ENCODE results near the gene MED12L. TPM values are rescaled to one million over a fixed set of nuclear protein-coding genes. Genes with fewer than 3 reads are reported as not detected.
A peak's percentile ranks its signal among the peaks of the same experiment; 100 is the strongest.

MED12L gene
- total RNA-seq, 1 donor from 2014 or later, result 0.49 TPM

- ATAC-seq (no peak), DNase-seq (ENCODE audit: missing footprints) (no peak)
- intact Hi-C loops (cut with DNase I), result no loop called here
These were observed 38.4 kb downstream of the MED12L start for GRCh38 chr3:151123827-151124226.

- intact Hi-C loops (cut with DNase I), result no loop called here
- DNase-seq (ENCODE audit: missing footprints) (no peak), ATAC-seq (no peak)
These were observed 39.0 kb downstream of the MED12L start for GRCh38 chr3:151124476-151124875.

GRCh38 chr3:151130428-151130827 is 45.0 kb downstream of the MED12L start:
- intact Hi-C loops (cut with DNase I), result no loop called here
- DNase-seq (ENCODE audit: missing footprints) (no peak), ATAC-seq (no peak)

- no peak for DNase-seq (ENCODE audit: missing footprints)
- intact Hi-C loops (cut with DNase I), result no loop called here
- ATAC-seq, result no peak
These were observed 47.7 kb downstream of the MED12L start for GRCh38 chr3:151133175-151133574.

- no peak for DNase-seq (ENCODE audit: missing footprints)
- intact Hi-C loops (cut with DNase I), result no loop called here
- ATAC-seq, result no peak
These were observed 48.5 kb downstream of the MED12L start for GRCh38 chr3:151133917-151134450.

GRCh38 chr3:151135541-151136337 is 50.3 kb downstream of the MED12L start:
- no peak for DNase-seq (ENCODE audit: missing footprints)
- ATAC-seq, result no peak
- intact Hi-C loops (cut with DNase I), result no loop called here

- no peak for ATAC-seq
- intact Hi-C loops (cut with DNase I), result loop anchor here (10.0 kb wide), 1 partner anchor 618 kb away; no protein-coding TSS in a partner anchor
These were observed 57.5 kb downstream of the MED12L start for GRCh38 chr3:151142929-151143328.

GRCh38 chr3:151144016-151144415 is 58.6 kb downstream of the MED12L start:
- ATAC-seq (no peak), DNase-seq (ENCODE audit: missing footprints) (no peak)
- intact Hi-C loops (cut with DNase I), result loop anchor here (10.0 kb wide), 1 partner anchor 619 kb away; no protein-coding TSS in a partner anchor

More at GRCh38 chr3:151142929-151143328, 57.5 kb downstream of the MED12L start:
- DNase-seq (ENCODE audit: missing footprints), result no peak

GRCh38 chr3:151144760-151145159 is 59.3 kb downstream of the MED12L start:
- ATAC-seq (no peak), DNase-seq (ENCODE audit: missing footprints) (no peak)
- intact Hi-C loops (cut with DNase I), result loop anchor here (5.0 to 10.0 kb wide), 2 partner anchors 217 to 620 kb away; no protein-coding TSS in a partner anchor

GRCh38 chr3:151145713-151146070 is 60.2 kb downstream of the MED12L start:
- no peak for ATAC-seq
- no peak for DNase-seq (ENCODE audit: missing footprints)
- intact Hi-C loops (cut with DNase I), result loop anchor here (1.0 to 10.0 kb wide), 4 partner anchors 218 to 621 kb away; no protein-coding TSS in a partner anchor

GRCh38 chr3:151146071-151146730 is 60.7 kb downstream of the MED12L start:
- peak; percentile 72 for DNase-seq (ENCODE audit: missing footprints)
- peak; percentile 92 for ATAC-seq
- intact Hi-C loops (cut with DNase I), result loop anchor here (1.0 to 10.0 kb wide), 4 partner anchors 219 to 621 kb away; no protein-coding TSS in a partner anchor

GRCh38 chr3:151146731-151147091 is 61.2 kb downstream of the MED12L start:
- DNase-seq (ENCODE audit: missing footprints) (no peak), ATAC-seq (no peak)
- intact Hi-C loops (cut with DNase I), result loop anchor here (1.0 to 10.0 kb wide), 4 partner anchors 219 to 622 kb away; no protein-coding TSS in a partner anchor

- DNase-seq (ENCODE audit: missing footprints) (no peak), ATAC-seq (no peak)
- intact Hi-C loops (cut with DNase I), result loop anchor here (2.0 to 10.0 kb wide), 3 partner anchors 220 to 622 kb away; no protein-coding TSS in a partner anchor
These were observed 61.8 kb downstream of the MED12L start for GRCh38 chr3:151147299-151147698.

GRCh38 chr3:151152455-151153079 is 67.1 kb downstream of the MED12L start:
- intact Hi-C loops (cut with DNase I), result no loop called here
- ATAC-seq, result no peak
- DNase-seq (ENCODE audit: missing footprints), result no peak

GRCh38 chr3:151154566-151154965 is 69.1 kb downstream of the MED12L start:
- no peak for DNase-seq (ENCODE audit: missing footprints)
- no peak for ATAC-seq
- intact Hi-C loops (cut with DNase I), result no loop called here

GRCh38 chr3:151155409-151156128 is 70.1 kb downstream of the MED12L start:
- ATAC-seq (no peak), DNase-seq (ENCODE audit: missing footprints) (no peak)

GRCh38 chr3:151156618-151157216 is 71.3 kb downstream of the MED12L start:
- ATAC-seq (peak; percentile 46), DNase-seq (ENCODE audit: missing footprints) (no peak)
- intact Hi-C loops (cut with DNase I), result no loop called here

More at GRCh38 chr3:151155409-151156128, 70.1 kb downstream of the MED12L start:
- intact Hi-C loops (cut with DNase I), result no loop called here

- intact Hi-C loops (cut with DNase I), result no loop called here
- DNase-seq (ENCODE audit: missing footprints) (no peak), ATAC-seq (no peak)
These were observed 74.3 kb downstream of the MED12L start for GRCh38 chr3:151159806-151160205.
